ENCODE measurements around the gene ETFRF1. TPM values are rescaled to one million over a fixed set of nuclear protein-coding genes. Genes with fewer than 3 reads are reported as not detected.

The ETFRF1 gene
- 18.4 and 21.1 TPM in 2 replicates for total RNA-seq

GRCh38 chr12:25195056-25195971 is at the start of gene ETFRF1, which contains the start of gene DNAI7:
Gene ETFRF1, plus strand, starts transcription at chr12:25195237. Its CDS starts 8,720 bp downstream, at chr12:25203957.
Gene DNAI7, minus strand, starts transcription at chr12:25195160. Its CDS starts 82 bp downstream, at chr12:25195078.

GRCh38 chr12:25250744-25251730 is 56.0 kb downstream of the ETFRF1 start, which contains the start of gene KRAS:
Gene KRAS, minus strand, starts transcription at chr12:25250929.

Other genes starting within 250 kb of the ETFRF1 start
- 91.0 and 169 TPM in 2 replicates for gene BCAT1, start 246.1 kb upstream of the ETFRF1 start, total RNA-seq
- under 0.01 and 0.11 TPM in 2 replicates for gene DNAI7, start 77 bp upstream of the ETFRF1 start, total RNA-seq
- 39.6 and 43.5 TPM in 2 replicates for gene KRAS, start 55.7 kb downstream of the ETFRF1 start, total RNA-seq

All from dermis lymphatic vessel endothelial cell (primary cell).